Memory B cell (primary cell): ENCODE data around the gene IRX5.
A peak's percentile ranks its signal among the peaks of the same experiment; 100 is the strongest.

Experiments
- ATAC-seq: fragments of 150-1000 bp; cut with Tn5 transposase; 2 replicates; pipeline ENCODE4 v1.10.0; 2021; ENCODE audit warnings: low read depth, mild to moderate bottlenecking, moderate library complexity
- DNase-seq, 2 donors: peaks; one replicate each; pipeline ENCODE4 v3.0.0; 2022; ENCODE audit warnings: low spot score in 2 of 2
- H3K27ac Mint-ChIP-seq: one replicate; pipeline ENCODE4 v1.8.0; 2022; ENCODE audit warnings: mild to moderate bottlenecking, moderate library complexity, mixed read lengths
- H3K27me3 Mint-ChIP-seq: one replicate; pipeline ENCODE4 v1.8.0; 2022; ENCODE audit warnings: mixed read lengths
- H3K36me3 Mint-ChIP-seq: one replicate; pipeline ENCODE4 v1.8.0; 2022; ENCODE audit warnings: mild to moderate bottlenecking, mixed read lengths
- H3K4me1 Mint-ChIP-seq: one replicate; pipeline ENCODE4 v1.8.0; 2022; ENCODE audit warnings: mixed read lengths
- H3K4me3 Mint-ChIP-seq: one replicate; pipeline ENCODE4 v1.8.0; 2022; ENCODE audit warnings: mild to moderate bottlenecking, moderate library complexity, mixed read lengths
- H3K9me3 Mint-ChIP-seq: one replicate; pipeline ENCODE4 v1.8.0; 2022; ENCODE audit warnings: mixed read lengths

The IRX5 gene

GRCh38 chr16:54930005-54930868 lies at the start of gene IRX5:
IRX5 (plus strand) TSS chr16:54930865; CDS start chr16:54931199, 334 bp downstream.
- peak within 1 kb of the TSS; percentile 12 for H3K27ac Mint-ChIP-seq
- peak in 1 of 2 donors; percentile 26 for DNase-seq
- peak within 1 kb of the TSS; percentile 80 for H3K4me3 Mint-ChIP-seq
- ATAC-seq: no peak
- H3K9me3 Mint-ChIP-seq: peaks cover 10% of the 10 kb centered on the region
- peaks cover 5% of the 10 kb centered on the region for H3K36me3 Mint-ChIP-seq
- H3K27me3 Mint-ChIP-seq: peaks cover 32% of the 10 kb centered on the region
- peaks cover 19% of the 10 kb centered on the region for H3K4me1 Mint-ChIP-seq

DNA sequence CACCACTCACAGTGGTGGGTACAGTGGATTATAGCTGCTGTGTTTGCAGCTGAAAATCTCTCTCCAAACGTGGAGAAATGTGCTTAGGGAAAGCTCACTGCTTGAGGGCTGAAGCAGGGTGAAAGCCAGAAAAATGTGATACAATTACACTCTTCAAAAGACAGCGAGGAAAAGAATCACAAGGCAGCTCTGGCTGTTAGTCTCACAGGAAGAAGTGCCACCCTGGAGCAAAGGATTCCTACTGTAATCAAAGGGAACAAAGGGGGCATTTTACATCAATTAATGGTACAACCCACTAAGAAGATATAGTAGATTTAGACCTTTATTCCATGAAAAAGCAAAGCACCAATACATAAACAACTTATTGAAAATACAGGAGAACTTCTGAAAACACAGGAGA lies 48.1 kb upstream of the IRX5 start:
- Mint-ChIP-seq H3K9me3 (peaks cover 15% of the 10 kb centered on the region), H3K27ac (no peak overlapping the region), H3K36me3 (no peaks in the 10 kb centered on the region), H3K27me3 (no peaks in the 10 kb centered on the region), H3K4me3 (no peak overlapping the region), H3K4me1 (no peaks in the 10 kb centered on the region)
- DNase-seq (no peak), ATAC-seq (no peak)

- H3K27ac Mint-ChIP-seq: no peak overlapping the region
- H3K4me3 Mint-ChIP-seq: no peak overlapping the region
- H3K4me1 Mint-ChIP-seq: no peaks in the 10 kb centered on the region
- peaks cover 12% of the 10 kb centered on the region for H3K9me3 Mint-ChIP-seq
- no peak for ATAC-seq
- H3K36me3 Mint-ChIP-seq: no peaks in the 10 kb centered on the region
- no peak for DNase-seq
- H3K27me3 Mint-ChIP-seq: no peaks in the 10 kb centered on the region
These were observed 47.3 kb upstream of the IRX5 start for GRCh38 chr16:54883358-54883757.

DNA sequence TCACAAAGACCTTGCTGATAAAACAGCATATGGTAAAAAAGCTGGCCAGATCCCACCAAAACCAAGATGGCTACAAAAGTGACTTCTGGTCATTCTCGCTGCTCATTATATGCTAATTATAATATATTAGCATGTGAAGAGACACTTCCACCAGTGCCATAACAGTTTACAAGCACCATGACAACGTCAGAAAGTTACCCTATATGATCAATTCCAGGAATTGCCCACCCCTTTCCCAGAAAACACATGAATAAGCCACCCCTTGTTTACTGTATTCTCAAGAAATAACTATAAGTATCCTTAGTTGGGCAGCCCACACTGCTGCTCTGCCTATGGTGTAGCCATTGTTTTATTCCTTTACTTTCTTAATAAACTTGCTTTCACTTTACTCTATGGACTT lies 44.6 kb upstream of the IRX5 start:
- DNase-seq: no peak
- H3K27me3 Mint-ChIP-seq: no peaks in the 10 kb centered on the region
- H3K9me3 Mint-ChIP-seq: peaks cover 12% of the 10 kb centered on the region
- no peak overlapping the region for H3K27ac Mint-ChIP-seq
- H3K4me1 Mint-ChIP-seq: no peaks in the 10 kb centered on the region
- H3K4me3 Mint-ChIP-seq: no peak overlapping the region
- ATAC-seq: no peak
- no peaks in the 10 kb centered on the region for H3K36me3 Mint-ChIP-seq

GRCh38 chr16:54890381-54890780 lies 40.3 kb upstream of the IRX5 start:
- Mint-ChIP-seq H3K4me1 (no peaks in the 10 kb centered on the region), H3K36me3 (no peaks in the 10 kb centered on the region), H3K27ac (no peak overlapping the region), H3K27me3 (no peaks in the 10 kb centered on the region), H3K4me3 (no peak overlapping the region), H3K9me3 (peaks cover 3% of the 10 kb centered on the region)
- ATAC-seq (no peak), DNase-seq (no peak)

DNA sequence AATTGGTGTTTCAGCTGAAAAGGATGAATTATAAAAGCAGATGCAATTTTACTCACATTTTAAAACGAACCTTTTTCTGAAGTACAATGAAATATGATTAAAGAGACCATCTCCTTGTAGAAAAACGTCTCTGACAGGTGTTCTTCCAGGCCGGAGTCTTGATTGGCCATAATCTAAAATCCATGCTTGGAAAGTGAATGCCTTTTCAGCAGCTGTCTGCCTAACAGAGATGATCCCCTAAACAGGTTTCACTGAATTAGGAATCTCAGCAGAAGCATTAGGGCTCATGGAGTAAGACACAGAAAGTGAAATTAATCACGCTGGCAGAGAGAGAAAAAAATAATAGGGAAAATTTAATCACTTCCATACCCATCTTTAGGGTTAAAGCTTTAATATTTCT lies 39.3 kb upstream of the IRX5 start:
- H3K9me3 Mint-ChIP-seq: peaks cover 3% of the 10 kb centered on the region

DNA sequence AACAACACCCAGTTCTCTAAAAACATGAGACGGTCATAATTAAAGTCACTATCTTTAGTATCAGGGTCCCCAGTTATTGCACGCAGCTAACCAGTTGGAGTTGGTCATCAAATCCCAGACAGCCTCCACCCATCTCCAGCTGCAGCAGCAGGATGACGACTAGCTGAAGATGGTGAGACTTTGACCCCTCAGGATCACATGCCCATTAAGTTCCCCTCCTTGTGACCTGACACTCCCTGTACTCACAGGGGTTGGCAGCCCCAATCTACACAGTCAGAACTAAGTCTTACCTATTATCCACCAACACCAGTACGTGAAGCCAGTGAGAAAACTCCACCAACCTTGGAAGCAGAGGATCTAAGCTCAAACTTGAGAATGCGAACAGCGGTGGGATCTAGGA lies 37.7 kb upstream of the IRX5 start:
- no peak overlapping the region for H3K4me3 Mint-ChIP-seq
- no peaks in the 10 kb centered on the region for H3K9me3 Mint-ChIP-seq
- no peaks in the 10 kb centered on the region for H3K27me3 Mint-ChIP-seq
- no peaks in the 10 kb centered on the region for H3K4me1 Mint-ChIP-seq
- ATAC-seq (no peak), DNase-seq (no peak)
- H3K36me3 Mint-ChIP-seq: no peaks in the 10 kb centered on the region
- no peak overlapping the region for H3K27ac Mint-ChIP-seq

More for the DNA sequence above, 39.3 kb upstream of the IRX5 start:
- Mint-ChIP-seq H3K27me3 (no peaks in the 10 kb centered on the region), H3K4me3 (no peak overlapping the region), H3K27ac (no peak overlapping the region), H3K4me1 (no peaks in the 10 kb centered on the region), H3K36me3 (no peaks in the 10 kb centered on the region)
- no peak for ATAC-seq
- DNase-seq: no peak

DNA sequence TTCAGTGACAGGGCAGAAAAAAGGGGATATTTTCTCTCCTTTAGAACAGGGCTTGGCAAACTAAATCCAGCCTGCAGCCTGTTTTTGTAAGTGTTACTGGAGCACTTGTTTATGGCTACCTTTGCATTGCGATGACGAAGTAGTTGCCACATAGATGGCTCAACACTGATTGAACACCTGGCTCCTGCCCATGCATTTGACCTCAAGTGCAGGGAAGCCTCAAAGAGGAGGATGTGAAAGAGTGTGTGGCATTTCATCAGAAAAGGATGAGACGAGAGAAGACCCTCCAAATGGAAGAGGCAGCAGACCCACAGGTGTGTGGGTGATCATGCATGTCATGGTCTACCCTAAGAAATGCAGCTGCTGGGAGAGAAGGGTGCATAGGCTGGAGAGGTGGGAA lies 32.7 kb upstream of the IRX5 start:
- Mint-ChIP-seq H3K36me3 (no peaks in the 10 kb centered on the region), H3K27me3 (no peaks in the 10 kb centered on the region), H3K4me1 (no peaks in the 10 kb centered on the region), H3K4me3 (no peak overlapping the region), H3K27ac (no peak overlapping the region), H3K9me3 (peaks cover 4% of the 10 kb centered on the region)
- no peak for ATAC-seq
- no peak for DNase-seq

- Mint-ChIP-seq H3K4me1 (no peaks in the 10 kb centered on the region), H3K27me3 (no peaks in the 10 kb centered on the region), H3K27ac (no peak overlapping the region), H3K4me3 (no peak overlapping the region), H3K36me3 (no peaks in the 10 kb centered on the region), H3K9me3 (peaks cover 8% of the 10 kb centered on the region)
- DNase-seq: no peak
- no peak for ATAC-seq
These were observed 29.1 kb upstream of the IRX5 start for GRCh38 chr16:54901606-54902005.

GRCh38 chr16:54903047-54903446 lies 27.6 kb upstream of the IRX5 start:
- Mint-ChIP-seq H3K27me3 (no peaks in the 10 kb centered on the region), H3K27ac (no peak overlapping the region), H3K36me3 (no peaks in the 10 kb centered on the region), H3K9me3 (peaks cover 8% of the 10 kb centered on the region), H3K4me1 (no peaks in the 10 kb centered on the region), H3K4me3 (no peak overlapping the region)
- DNase-seq (no peak), ATAC-seq (no peak)

DNA sequence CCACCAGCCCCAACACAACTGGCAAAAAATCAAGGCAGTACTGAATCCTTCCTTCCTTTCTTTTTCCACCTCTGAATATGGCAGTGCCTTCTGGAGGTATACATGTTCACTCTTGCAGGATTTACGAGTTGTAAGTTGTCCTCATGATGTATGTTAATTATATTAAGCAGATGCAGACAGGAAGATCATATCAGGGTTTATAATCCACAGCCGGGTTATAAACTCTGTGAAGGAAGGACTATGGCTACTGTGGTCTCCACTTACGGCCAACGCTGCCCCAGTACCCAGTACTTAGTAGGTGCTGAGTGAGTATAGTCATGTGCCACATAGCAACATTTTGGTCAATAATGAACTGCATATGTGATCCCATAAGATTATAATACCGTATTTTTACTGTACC lies 19.6 kb upstream of the IRX5 start:
- Mint-ChIP-seq H3K9me3 (peaks cover 9% of the 10 kb centered on the region), H3K27me3 (peaks cover 1% of the 10 kb centered on the region)
- ATAC-seq: no peak

DNA sequence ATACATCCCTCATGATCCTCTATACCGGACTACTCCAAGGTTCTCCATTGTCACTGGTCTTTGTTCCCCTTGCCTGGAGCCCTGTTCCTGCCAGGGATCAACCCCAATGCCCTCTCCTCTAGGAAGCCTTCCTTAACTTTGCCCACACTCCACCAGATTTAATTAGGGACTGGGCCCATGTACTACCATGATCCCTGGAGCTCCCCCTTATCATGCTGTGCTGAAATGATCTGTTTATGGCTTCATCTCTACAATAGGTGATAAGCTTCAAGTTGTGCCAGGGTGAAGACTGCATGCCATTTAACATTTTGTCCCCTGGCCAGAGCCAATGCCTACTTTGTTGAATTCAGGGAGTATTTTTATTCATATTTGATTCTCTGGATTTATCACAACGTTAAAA lies 17.9 kb upstream of the IRX5 start:
- no peak for DNase-seq
- no peak overlapping the region for H3K4me3 Mint-ChIP-seq
- H3K27ac Mint-ChIP-seq: no peak overlapping the region
- no peak for ATAC-seq
- no peaks in the 10 kb centered on the region for H3K4me1 Mint-ChIP-seq
- peaks cover 1% of the 10 kb centered on the region for H3K27me3 Mint-ChIP-seq
- no peaks in the 10 kb centered on the region for H3K36me3 Mint-ChIP-seq
- peaks cover 8% of the 10 kb centered on the region for H3K9me3 Mint-ChIP-seq

More for the DNA sequence above, 19.6 kb upstream of the IRX5 start:
- Mint-ChIP-seq H3K27ac (no peak overlapping the region), H3K4me3 (no peak overlapping the region), H3K36me3 (no peaks in the 10 kb centered on the region), H3K4me1 (no peaks in the 10 kb centered on the region)
- no peak for DNase-seq

DNA sequence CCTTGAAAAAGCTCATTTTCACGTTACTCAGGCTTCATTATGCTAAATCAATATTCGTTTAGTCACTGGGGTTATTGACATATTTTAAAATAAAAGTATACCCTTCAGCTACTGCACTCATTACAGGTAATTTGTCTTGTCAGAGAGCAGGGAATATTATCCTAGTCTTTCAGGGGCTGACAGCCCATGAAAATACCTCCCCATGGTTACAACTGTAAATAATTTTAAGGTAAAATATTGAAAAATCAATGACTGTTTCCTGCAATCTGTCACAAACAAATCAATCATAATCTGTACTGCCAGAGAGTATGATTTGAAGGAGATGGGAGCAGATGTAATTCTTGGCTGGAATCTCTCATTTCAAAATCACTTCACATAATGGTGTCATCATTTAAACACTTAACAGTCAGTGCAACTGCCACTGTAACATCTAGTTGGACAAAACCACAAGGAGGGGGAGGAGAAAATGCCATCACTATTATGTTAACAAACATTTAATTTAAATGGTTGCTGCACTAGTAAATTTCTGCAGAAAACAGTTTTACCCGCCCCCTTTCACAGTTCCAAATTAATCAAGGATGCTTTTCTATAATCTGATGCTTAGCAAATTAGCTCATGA lies 9.3 kb upstream of the IRX5 start:
- ATAC-seq: no peak
- no peaks in the 10 kb centered on the region for H3K36me3 Mint-ChIP-seq
- H3K4me3 Mint-ChIP-seq: no peak overlapping the region
- no peak for DNase-seq
- no peaks in the 10 kb centered on the region for H3K4me1 Mint-ChIP-seq
- H3K9me3 Mint-ChIP-seq: no peaks in the 10 kb centered on the region
- H3K27me3 Mint-ChIP-seq: peaks cover under 1% of the 10 kb centered on the region
- no peak overlapping the region for H3K27ac Mint-ChIP-seq

GRCh38 chr16:54923055-54923473 lies 7.6 kb upstream of the IRX5 start:
- H3K27ac Mint-ChIP-seq: no peak overlapping the region
- H3K27me3 Mint-ChIP-seq: peaks cover 13% of the 10 kb centered on the region

More at GRCh38 chr16:54923055-54923473, 7.6 kb upstream of the IRX5 start:
- DNase-seq (no peak), ATAC-seq (no peak)
- Mint-ChIP-seq H3K4me1 (peaks cover 9% of the 10 kb centered on the region), H3K4me3 (no peak overlapping the region), H3K9me3 (peaks cover 2% of the 10 kb centered on the region), H3K36me3 (no peaks in the 10 kb centered on the region)
